ENCODE data around the gene ACO1.

The ACO1 gene

GRCh38 chr9:32490601-32491000, 106.2 kb downstream of the ACO1 start:
- no peak for DNase-seq (ENCODE audit: low read depth)

GRCh38 chr9:32497921-32498320, 113.5 kb downstream of the ACO1 start:
- DNase-seq (ENCODE audit: low read depth): no peak

- peak; percentile 69 for DNase-seq (ENCODE audit: low read depth)
Measured at GRCh38 chr9:32500768-32501167, 116.3 kb downstream of the ACO1 start.

DNA sequence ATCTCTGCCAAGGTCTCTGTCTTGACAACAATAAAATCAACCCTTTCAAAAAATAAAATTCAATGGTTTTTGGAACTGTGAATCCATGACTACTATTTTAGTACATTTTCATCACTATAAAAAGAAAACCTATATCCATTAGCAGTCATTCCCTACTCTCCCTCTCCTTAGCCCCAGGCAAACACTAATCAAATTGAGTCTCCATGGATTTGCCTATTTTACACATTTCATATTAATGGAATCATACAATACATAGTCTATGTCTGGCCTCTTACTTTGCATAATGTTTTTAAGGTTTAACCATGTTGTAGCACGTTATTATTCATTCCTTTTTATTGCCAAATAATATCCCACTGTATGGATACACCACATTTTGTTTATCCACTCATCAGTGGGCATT, 117.4 kb downstream of the ACO1 start:
- no peak for DNase-seq (ENCODE audit: low read depth)

GRCh38 chr9:32502464-32502863, 118.0 kb downstream of the ACO1 start:
- peak; percentile 94 for DNase-seq (ENCODE audit: low read depth)

DNA sequence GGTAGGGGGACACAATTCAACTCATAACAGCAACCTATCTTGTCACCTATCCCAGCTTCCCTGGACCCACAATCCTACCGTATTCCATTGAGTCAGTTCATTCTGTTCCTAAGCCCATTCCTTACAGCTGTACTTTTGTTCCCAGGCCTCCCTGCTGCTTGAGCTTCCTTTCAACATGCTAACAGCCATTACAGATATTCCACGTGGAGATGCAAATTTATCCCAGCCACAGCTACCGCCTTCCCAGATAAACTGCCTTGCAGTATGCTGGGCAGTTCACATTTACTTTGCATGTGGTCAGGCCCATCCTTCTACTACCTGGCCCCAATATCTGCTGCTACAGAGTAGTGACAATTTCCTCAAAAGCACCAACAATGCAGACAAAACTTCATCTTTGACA, 118.6 kb downstream of the ACO1 start:
- no peak for DNase-seq (ENCODE audit: low read depth)
